HepG2 (cell line): ENCODE results near the gene AGER. TPM values are rescaled to one million over a fixed set of nuclear protein-coding genes. Genes with fewer than 3 reads are reported as not detected.
A peak's percentile ranks its signal among the peaks of the same experiment; 100 is the strongest.

Source experiments
- AFF4 ChIP-seq: sonication (generic); formaldehyde crosslinking; IDR thresholded peaks from 2 replicates; pipeline ENCODE4 v1.4.0; 2020; ENCODE audit warnings: missing genetic modification reagents
- FLYWCH1 ChIP-seq: sonication (generic); formaldehyde crosslinking; IDR thresholded peaks from 2 replicates; pipeline ENCODE4 v1.8.1; 2023; ENCODE audit warnings: mild to moderate bottlenecking, missing genetic modification reagents
- FOXK1 ChIP-seq: sonication (generic); formaldehyde crosslinking; IDR thresholded peaks from 2 replicates; pipeline ENCODE4 v1.4.0; 2020; ENCODE audit warnings: low read depth, missing genetic modification reagents, borderline replicate concordance
- KLF11 ChIP-seq: IDR thresholded peaks from 2 replicates; pipeline ENCODE4 v1.6.1; 2016; ENCODE audit warnings: missing compliant biosample characterization
- MTERF4 ChIP-seq: sonication (generic); formaldehyde crosslinking; IDR thresholded peaks from 2 replicates; pipeline ENCODE4 v1.8.0; 2023; ENCODE audit warnings: mild to moderate bottlenecking, missing genetic modification reagents
- NCOA5 ChIP-seq: sonication (generic); formaldehyde crosslinking; IDR thresholded peaks from 2 replicates; pipeline ENCODE4 v1.4.0; 2020; ENCODE audit warnings: missing genetic modification reagents
- PCBP2 ChIP-seq: fragments of 200-400 bp; formaldehyde crosslinking; optimal IDR thresholded peaks from 2 replicates; pipeline ENCODE3; 2018; ENCODE audit warnings: low read length, low read depth; ENCODE audit not compliant: poor library complexity, severe bottlenecking
- RERE ChIP-seq: IDR thresholded peaks from 2 replicates; pipeline ENCODE4 v1.6.1; 2016; ENCODE audit warnings: low read depth, missing genetic modification reagents, missing compliant biosample characterization
- TFDP2 ChIP-seq: sonication (generic); formaldehyde crosslinking; IDR thresholded peaks from 2 replicates; pipeline ENCODE4 v1.4.0; 2020; ENCODE audit warnings: missing genetic modification reagents
- ZBTB8A ChIP-seq: sonication (generic); formaldehyde crosslinking; IDR thresholded peaks from 2 replicates; pipeline ENCODE4 v1.4.0; 2020; ENCODE audit warnings: mild to moderate bottlenecking, low read depth, missing genetic modification reagents, borderline replicate concordance
- ZFP91 ChIP-seq: sonication (generic); formaldehyde crosslinking; IDR thresholded peaks from 2 replicates; pipeline ENCODE4 v1.9.0; 2022; ENCODE audit warnings: missing genetic modification reagents, mild to moderate bottlenecking, borderline replicate concordance
- ZNF326 ChIP-seq: sonication (generic); formaldehyde crosslinking; IDR thresholded peaks from 2 replicates; pipeline ENCODE4 v1.4.0; 2020; ENCODE audit warnings: missing genetic modification reagents, borderline replicate concordance
- ZNF484 ChIP-seq: sonication (generic); formaldehyde crosslinking; IDR thresholded peaks from 2 replicates; pipeline ENCODE4 v1.5.1; 2020; ENCODE audit warnings: mild to moderate bottlenecking, low read depth, missing genetic modification reagents, borderline replicate concordance
- ZNF737 ChIP-seq: sonication (generic); formaldehyde crosslinking; IDR thresholded peaks from 2 replicates; pipeline ENCODE4 v1.5.0; 2020; ENCODE audit warnings: missing genetic modification reagents, mild to moderate bottlenecking, borderline replicate concordance
- polyA plus RNA-seq, 8 experiments: library from polyadenylated mRNA; depleted of rRNA in 3 of 8; stranded (reverse) in 7 of 8; unstranded in 1 of 8; fragments of >200 nt; fragmentation: Illumina TruSeq in 4 of 8; extraction: Trizol in 4 of 8; gene quantifications; 2 replicates each; pipeline versions ENCODE4 v1.2.1 to v1.2.3, GENCODE V29; 2011 to 2016; ENCODE audit warnings: low read depth in 4 of 8, missing spikeins in 1 of 8, mixed read lengths in 1 of 8; ENCODE audit not compliant: insufficient read depth in 1 of 8
- total RNA-seq, 5 experiments: library from RNA; depleted of rRNA; stranded (reverse); fragments of >200 nt; fragmentation: Illumina TruSeq; extraction: Trizol; gene quantifications; 2 replicates each; pipeline ENCODE4 v1.2.3, GENCODE V29; 2016; ENCODE audit warnings: low read depth in 1 of 5

Gene AGER
- total and polyA plus RNA-seq, 2 of the 13 experiments (the other 11 are each of a cell fraction or from before 2014, with no cell fraction given) = 1.9 to 5.1 TPM

GRCh38 chr6:32154514-32155161 is 29.4 kb downstream of the AGER start (continued):
- TF ChIP-seq RERE = no peak
- TF ChIP-seq FLYWCH1 (CRISPR knock-in tag) = no peak
- TF ChIP-seq ZNF484 (CRISPR knock-in tag) = no peak
- TF ChIP-seq TFDP2 = no peak; the same call in 1 of the 2 replicates
- peak; percentile 67; the same call in 1 of the 2 replicates for TF ChIP-seq FOXK1 (CRISPR knock-in tag)
- TF ChIP-seq NCOA5 = no peak
- no peak for TF ChIP-seq PCBP2
- TF ChIP-seq KLF11 (CRISPR knock-in tag) = no peak
- no peak for TF ChIP-seq ZNF326 (CRISPR knock-in tag)
- no peak for TF ChIP-seq ZNF737 (CRISPR knock-in tag)
- no peak for TF ChIP-seq AFF4 (CRISPR knock-in tag)
- peak; percentile 76; the same call in 1 of the 2 replicates for TF ChIP-seq ZFP91
- TF ChIP-seq MTERF4 (CRISPR knock-in tag) = peak; percentile 93; the same call in 1 of the 2 replicates
- no peak for TF ChIP-seq ZBTB8A (CRISPR knock-in tag)
